Right atrium auricular region (tissue), 2 donors: ENCODE data around the gene GZMB. TPM values are rescaled to one million over a fixed set of nuclear protein-coding genes. Genes with fewer than 3 reads are reported as not detected.

Experiments
- DNase-seq: peaks from one replicate; pipeline ENCODE4 v3.0.0-alpha.2; 2019; ENCODE audit warnings: low spot score
- H3K27ac ChIP-seq, 2 donors: fragments of 200-600 bp; sonication (generic); 1 replicate in 1 of 2; 2 replicates in 1 of 2; pipeline ENCODE4 v1.5.1; 2016 to 2019
- H3K27me3 ChIP-seq, 2 donors: fragments of 200-600 bp; sonication (generic); one replicate each; pipeline versions ENCODE4 v1.5.1 to v1.6.0; 2017 to 2019
- H3K36me3 ChIP-seq: fragments of 200-600 bp; sonication (generic); one replicate; pipeline ENCODE4 v1.5.1; 2016
- H3K4me1 ChIP-seq, 2 donors: fragments of 200-600 bp; sonication (generic); one replicate each; pipeline versions ENCODE4 v1.5.1 to v1.6.0; 2017 to 2019
- H3K4me3 ChIP-seq, 2 donors: fragments of 200-600 bp; sonication (generic); 1 replicate in 1 of 2; 2 replicates in 1 of 2; pipeline ENCODE4 v1.5.1; 2017 to 2019; ENCODE audit warnings: mild to moderate bottlenecking in 1 of 2, moderate library complexity in 1 of 2
- H3K9me3 ChIP-seq, 2 donors: fragments of 200-600 bp; sonication (generic); one replicate each; pipeline ENCODE4 v1.5.1; 2019
- CTCF ChIP-seq, 2 donors: fragments of 200-600 bp; sonication (generic); IDR thresholded peaks; one replicate each; pipeline ENCODE4 v1.5.1; 2019; ENCODE audit warnings: antibody characterized with exemption in 2 of 2
- total RNA-seq, 2 donors: library from RNA; depleted of rRNA; stranded (reverse); fragments of >200 nt; gene quantifications; one replicate each; pipeline ENCODE4 v1.1.0, GENCODE V29; 2016

GZMB gene
- total RNA-seq, 2 donors from 2014 or later, result 2.0 TPM; not detected in 1

DNA sequence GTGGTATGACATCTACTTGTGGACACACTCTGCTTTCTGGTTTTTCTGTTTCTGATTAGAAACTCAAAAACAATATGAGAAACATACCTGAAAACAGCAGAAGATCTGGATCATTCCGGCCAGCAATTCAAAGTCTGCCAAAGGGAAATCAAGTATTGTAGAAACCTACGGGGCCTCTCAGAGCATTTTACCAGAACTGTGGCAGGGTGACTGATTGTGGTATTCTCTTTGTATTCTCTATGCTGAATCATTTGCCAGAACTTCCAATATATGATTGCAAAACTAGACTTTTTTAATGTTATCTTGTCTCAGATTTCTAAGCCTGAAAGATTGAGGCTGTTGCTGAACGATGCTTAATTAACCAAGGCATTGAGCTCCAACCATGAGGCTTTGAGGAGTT lies 5.9 kb upstream of the GZMB start:
- Histone ChIP-seq H3K4me1 (no peaks in the 10 kb centered on the region), H3K36me3 (no peaks in the 10 kb centered on the region), H3K9me3 (no peaks in the 10 kb centered on the region), H3K27me3 (no peaks in the 10 kb centered on the region), H3K27ac (no peak overlapping the region), H3K4me3 (no peak overlapping the region)
- no peak for TF ChIP-seq CTCF (IDR thresholded peaks at IDR 0.05)
- DNase-seq, result no peak

DNA sequence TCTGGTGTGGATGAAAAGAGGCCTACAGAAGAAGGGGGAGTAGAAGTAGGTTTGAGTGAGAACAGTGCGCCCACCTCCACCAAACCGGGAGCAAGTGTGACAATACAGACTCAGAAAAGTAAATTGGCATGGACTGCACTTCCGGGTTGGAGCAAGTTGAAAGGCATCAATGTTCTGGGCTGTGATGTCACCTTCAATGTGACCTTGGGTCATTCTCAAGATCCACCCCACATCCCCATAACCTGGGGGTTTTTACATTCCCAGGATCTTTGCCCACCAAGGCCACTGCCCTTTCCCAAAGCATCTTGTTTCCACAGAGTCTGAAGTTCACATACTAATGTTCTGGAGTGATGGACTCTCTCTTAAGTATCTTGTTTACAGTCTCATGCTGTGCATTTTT lies 5.3 kb upstream of the GZMB start:
- no peak overlapping the region for H3K4me3 ChIP-seq
- H3K36me3 ChIP-seq, result no peaks in the 10 kb centered on the region
- no peaks in the 10 kb centered on the region for H3K4me1 ChIP-seq
- no peaks in the 10 kb centered on the region for H3K27me3 ChIP-seq
- no peaks in the 10 kb centered on the region for H3K9me3 ChIP-seq
- H3K27ac ChIP-seq, result no peak overlapping the region
- TF ChIP-seq CTCF (IDR thresholded peaks at IDR 0.05), result no peak
- DNase-seq, result no peak

DNA sequence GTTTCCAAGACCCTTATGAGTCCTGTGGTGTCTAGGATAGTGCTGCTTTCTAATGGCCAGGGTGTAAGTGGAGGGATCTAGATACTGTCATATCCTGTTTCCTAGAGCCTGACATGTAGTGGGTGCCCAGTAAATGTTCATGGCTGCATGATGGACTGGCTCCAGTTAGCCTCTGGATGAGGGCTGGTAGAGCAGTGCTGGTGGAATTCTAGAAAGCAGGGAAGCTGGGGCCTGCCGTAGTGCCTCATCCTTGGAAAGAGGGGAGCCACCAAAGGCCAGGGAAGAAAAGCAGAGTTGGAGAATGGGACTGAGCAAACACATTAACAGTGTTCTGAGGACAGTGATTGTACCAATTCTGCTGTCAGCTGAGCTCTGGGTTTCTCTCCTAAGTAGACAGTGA lies 637 bp downstream of the GZMB start:
- no peaks in the 10 kb centered on the region for H3K9me3 ChIP-seq
- H3K4me1 ChIP-seq, result no peaks in the 10 kb centered on the region
- no peak for DNase-seq
- H3K27me3 ChIP-seq, result no peaks in the 10 kb centered on the region
- no peak for TF ChIP-seq CTCF (IDR thresholded peaks at IDR 0.05)
- H3K4me3 ChIP-seq, result no peak overlapping the region
- H3K36me3 ChIP-seq, result no peaks in the 10 kb centered on the region
- H3K27ac ChIP-seq, result no peak overlapping the region

DNA sequence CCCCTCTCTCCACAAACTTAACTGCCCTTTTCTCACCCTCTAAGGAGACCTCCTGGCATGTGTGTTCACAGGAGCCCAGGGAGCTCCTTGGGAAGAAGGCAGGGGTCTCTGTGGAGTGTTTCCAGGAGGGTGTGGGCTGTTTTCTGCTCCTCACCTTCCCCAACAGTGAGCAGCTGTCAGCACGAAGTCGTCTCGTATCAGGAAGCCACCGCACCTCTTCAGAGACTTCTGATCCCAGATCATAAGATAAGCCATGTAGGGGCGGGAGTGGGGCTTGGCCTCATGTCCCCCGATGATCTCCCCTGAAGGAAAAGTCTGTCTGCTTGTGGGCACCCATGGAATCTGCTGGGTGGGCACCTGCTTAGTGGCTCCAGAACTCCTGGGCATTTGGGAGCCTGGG lies 1.2 kb downstream of the GZMB start:
- no peak for TF ChIP-seq CTCF (IDR thresholded peaks at IDR 0.05)
- no peaks in the 10 kb centered on the region for H3K9me3 ChIP-seq
- H3K36me3 ChIP-seq, result no peaks in the 10 kb centered on the region
- no peaks in the 10 kb centered on the region for H3K27me3 ChIP-seq
- DNase-seq, result no peak
- H3K27ac ChIP-seq, result no peak overlapping the region
- no peak overlapping the region for H3K4me3 ChIP-seq
- no peaks in the 10 kb centered on the region for H3K4me1 ChIP-seq

DNA sequence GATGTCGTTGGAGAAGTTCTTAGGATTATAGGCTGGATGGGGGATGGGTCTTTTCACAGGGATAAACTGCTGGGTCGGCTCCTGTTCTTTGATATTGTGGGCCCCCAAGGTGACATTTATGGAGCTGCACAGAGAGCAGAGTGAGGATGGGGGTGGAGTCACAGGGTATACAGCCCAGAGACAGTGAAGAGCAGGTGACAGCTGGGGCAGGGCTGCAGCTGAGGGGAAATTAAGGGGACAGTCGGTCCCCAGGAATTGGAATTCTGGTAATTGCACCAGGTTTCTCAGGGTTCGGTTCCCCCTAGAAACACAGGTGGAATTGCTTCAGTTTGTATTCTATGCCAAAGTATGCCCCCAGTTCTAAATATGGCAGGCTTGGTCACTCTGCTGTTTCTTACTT lies 1.7 kb downstream of the GZMB start:
- Histone ChIP-seq H3K27ac (no peak overlapping the region), H3K4me3 (no peak overlapping the region), H3K9me3 (no peaks in the 10 kb centered on the region), H3K4me1 (no peaks in the 10 kb centered on the region), H3K36me3 (no peaks in the 10 kb centered on the region), H3K27me3 (no peaks in the 10 kb centered on the region)
- no peak for DNase-seq
- TF ChIP-seq CTCF (IDR thresholded peaks at IDR 0.05), result no peak

GRCh38 chr14:24631749-24632335 lies 2.1 kb downstream of the GZMB start:
- no peaks in the 10 kb centered on the region for H3K9me3 ChIP-seq
- no peaks in the 10 kb centered on the region for H3K4me1 ChIP-seq
- no peaks in the 10 kb centered on the region for H3K27me3 ChIP-seq
- TF ChIP-seq CTCF (IDR thresholded peaks at IDR 0.05), result no peak
- no peak overlapping the region for H3K27ac ChIP-seq
- no peak for DNase-seq
- no peak overlapping the region for H3K4me3 ChIP-seq
- H3K36me3 ChIP-seq, result no peaks in the 10 kb centered on the region
